Urinary bladder (tissue), 4 donors: ENCODE measurements around the gene FOXC2. TPM values are rescaled to one million over a fixed set of nuclear protein-coding genes. Genes with fewer than 3 reads are reported as not detected.

Experiments used
- DNase-seq: peaks from one replicate; pipeline ENCODE4 v3.0.0-alpha.2; 2015; ENCODE audit errors: extremely low spot score
- H3K27ac ChIP-seq: one replicate; pipeline ENCODE4 v1.5.1; 2013; ENCODE audit warnings: low read depth, mild to moderate bottlenecking, moderate library complexity
- H3K36me3 ChIP-seq: one replicate; pipeline ENCODE4 v1.6.1; 2013; ENCODE audit warnings: mild to moderate bottlenecking, moderate library complexity; ENCODE audit not compliant: insufficient read depth
- H3K4me1 ChIP-seq: one replicate; pipeline ENCODE4 v1.6.1; 2013; ENCODE audit warnings: mild to moderate bottlenecking, moderate library complexity; ENCODE audit not compliant: insufficient read depth
- H3K4me3 ChIP-seq: one replicate; pipeline ENCODE4 v1.5.1; 2013; ENCODE audit warnings: low read depth, low read length
- WGBS: extraction: QIAGEN DNeasy Blood & Tissue Kit; methylation state at CpG from one replicate; pipeline ENCODE4 v1.1.7; 2013; 5-methylcytosine and 5-hydroxymethylcytosine counted together
- polyA plus RNA-seq: library from polyadenylated mRNA; stranded (reverse); fragments of 200-250 nt; gene quantifications from one replicate; pipeline ENCODE4 v1.2.3, GENCODE V29; 2013
- total RNA-seq: library from RNA; depleted of rRNA; stranded (reverse); fragments of >200 nt; gene quantifications from one replicate; pipeline ENCODE4 v1.2.3, GENCODE V29; 2014
- donor health status: healthy with polysubstance abuse.
- donor health status: healthy.

Gene FOXC2
- total and polyA plus RNA-seq, 2 donors: 0.58 to 0.73 TPM

GRCh38 chr16:86604436-86605193 is 38.0 kb downstream of the FOXC2 start:
- Histone ChIP-seq H3K4me1 (no peaks in the 10 kb centered on the region), H3K27ac (no peak overlapping the region), H3K36me3 (no peaks in the 10 kb centered on the region), H3K4me3 (peak overlapping the region; percentile 7)
- 71% methylated on average over 16 of the region's 16 CpGs for WGBS
- no peak for DNase-seq

GRCh38 chr16:86605950-86606349 is 39.3 kb downstream of the FOXC2 start:
- Histone ChIP-seq H3K4me1 (no peaks in the 10 kb centered on the region), H3K4me3 (no peak overlapping the region), H3K36me3 (no peaks in the 10 kb centered on the region), H3K27ac (no peak overlapping the region)
- WGBS: 97% methylated on average over 3 of the region's 3 CpGs
- no peak for DNase-seq

DNA sequence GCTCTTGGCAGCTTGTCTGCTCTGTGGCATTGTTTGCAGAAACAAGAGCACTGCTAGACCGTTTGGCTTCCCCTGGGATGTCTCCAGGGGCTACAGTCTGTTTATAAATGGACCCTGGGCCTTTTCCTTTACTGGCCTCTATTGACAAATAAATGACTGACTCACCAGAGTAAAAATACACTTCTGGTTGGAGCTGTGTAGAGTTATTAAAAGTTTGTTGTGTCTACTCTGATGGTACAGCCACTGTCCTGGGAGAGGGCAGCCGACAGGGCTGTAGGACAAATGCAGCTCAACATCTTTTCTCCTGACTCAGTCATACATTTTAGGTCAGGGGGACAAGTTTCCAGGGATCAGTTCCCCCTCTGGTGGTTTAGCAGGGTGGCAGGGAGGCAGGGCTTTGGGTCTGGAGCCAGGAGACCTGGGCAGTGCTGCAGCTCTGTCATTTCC is 41.7 kb downstream of the FOXC2 start:
- H3K4me1 ChIP-seq: no peaks in the 10 kb centered on the region

GRCh38 chr16:86609115-86609514 is 42.5 kb downstream of the FOXC2 start:
- WGBS: 69% methylated on average over 6 of the region's 6 CpGs
- Histone ChIP-seq H3K4me3 (no peak overlapping the region), H3K4me1 (no peaks in the 10 kb centered on the region), H3K27ac (no peak overlapping the region), H3K36me3 (no peaks in the 10 kb centered on the region)
- no peak for DNase-seq

More for the DNA sequence above, 41.7 kb downstream of the FOXC2 start:
- Histone ChIP-seq H3K36me3 (no peaks in the 10 kb centered on the region), H3K27ac (no peak overlapping the region), H3K4me3 (no peak overlapping the region)
- WGBS: 47% methylated on average over 2 of the region's 2 CpGs
- DNase-seq: no peak

- Histone ChIP-seq H3K36me3 (no peaks in the 10 kb centered on the region), H3K27ac (no peak overlapping the region), H3K4me1 (no peaks in the 10 kb centered on the region), H3K4me3 (no peak overlapping the region)
- no peak for DNase-seq
- 86% methylated on average over 10 of the region's 10 CpGs for WGBS
These were observed 43.0 kb downstream of the FOXC2 start for GRCh38 chr16:86609661-86610060.

- Histone ChIP-seq H3K27ac (no peak overlapping the region), H3K36me3 (no peaks in the 10 kb centered on the region), H3K4me3 (no peak overlapping the region), H3K4me1 (no peaks in the 10 kb centered on the region)
- WGBS: 67% methylated on average over 18 of the region's 18 CpGs
- no peak for DNase-seq
These were observed 44.3 kb downstream of the FOXC2 start for GRCh38 chr16:86610779-86611524.

GRCh38 chr16:86611525-86611855 is 44.9 kb downstream of the FOXC2 start:
- no peak overlapping the region for H3K27ac ChIP-seq
- H3K4me1 ChIP-seq: no peaks in the 10 kb centered on the region
- H3K4me3 ChIP-seq: no peak overlapping the region
- no peak for DNase-seq
- 38% methylated on average over 7 of the region's 7 CpGs for WGBS
- H3K36me3 ChIP-seq: no peaks in the 10 kb centered on the region

DNA sequence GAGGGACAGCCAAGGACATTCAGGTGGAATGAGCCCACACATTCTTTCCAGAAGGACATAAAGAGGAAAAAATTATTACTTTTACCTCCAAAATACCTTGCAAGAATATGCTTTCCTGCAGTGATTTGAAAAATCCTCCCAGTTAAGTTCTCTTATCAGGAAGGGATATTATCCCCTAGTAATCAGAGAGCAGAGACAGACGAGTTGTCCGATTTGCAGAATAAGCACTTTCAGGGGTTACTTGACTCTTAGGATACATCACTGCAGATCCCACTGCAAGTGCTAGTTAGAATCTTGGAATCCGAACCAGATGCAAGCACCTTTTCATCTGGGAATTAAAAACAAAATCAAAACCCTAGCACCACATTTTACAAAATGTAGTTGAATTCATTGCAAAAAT is 45.3 kb downstream of the FOXC2 start:
- Histone ChIP-seq H3K27ac (no peak overlapping the region), H3K4me1 (no peaks in the 10 kb centered on the region), H3K36me3 (no peaks in the 10 kb centered on the region), H3K4me3 (no peak overlapping the region)
- 58% methylated on average over 3 of the region's 3 CpGs for WGBS
- DNase-seq: no peak

GRCh38 chr16:86614699-86615098 is 48.1 kb downstream of the FOXC2 start:
- Histone ChIP-seq H3K36me3 (no peaks in the 10 kb centered on the region), H3K4me1 (no peaks in the 10 kb centered on the region), H3K27ac (no peak overlapping the region), H3K4me3 (no peak overlapping the region)
- DNase-seq: no peak
- 74% methylated on average over 5 of the region's 5 CpGs for WGBS

GRCh38 chr16:86616906-86617305 is 50.3 kb downstream of the FOXC2 start:
- 53% methylated on average over 5 of the region's 5 CpGs for WGBS
- H3K36me3 ChIP-seq: no peaks in the 10 kb centered on the region
- H3K27ac ChIP-seq: no peak overlapping the region
- no peak for DNase-seq
- no peaks in the 10 kb centered on the region for H3K4me1 ChIP-seq
- no peak overlapping the region for H3K4me3 ChIP-seq

DNA sequence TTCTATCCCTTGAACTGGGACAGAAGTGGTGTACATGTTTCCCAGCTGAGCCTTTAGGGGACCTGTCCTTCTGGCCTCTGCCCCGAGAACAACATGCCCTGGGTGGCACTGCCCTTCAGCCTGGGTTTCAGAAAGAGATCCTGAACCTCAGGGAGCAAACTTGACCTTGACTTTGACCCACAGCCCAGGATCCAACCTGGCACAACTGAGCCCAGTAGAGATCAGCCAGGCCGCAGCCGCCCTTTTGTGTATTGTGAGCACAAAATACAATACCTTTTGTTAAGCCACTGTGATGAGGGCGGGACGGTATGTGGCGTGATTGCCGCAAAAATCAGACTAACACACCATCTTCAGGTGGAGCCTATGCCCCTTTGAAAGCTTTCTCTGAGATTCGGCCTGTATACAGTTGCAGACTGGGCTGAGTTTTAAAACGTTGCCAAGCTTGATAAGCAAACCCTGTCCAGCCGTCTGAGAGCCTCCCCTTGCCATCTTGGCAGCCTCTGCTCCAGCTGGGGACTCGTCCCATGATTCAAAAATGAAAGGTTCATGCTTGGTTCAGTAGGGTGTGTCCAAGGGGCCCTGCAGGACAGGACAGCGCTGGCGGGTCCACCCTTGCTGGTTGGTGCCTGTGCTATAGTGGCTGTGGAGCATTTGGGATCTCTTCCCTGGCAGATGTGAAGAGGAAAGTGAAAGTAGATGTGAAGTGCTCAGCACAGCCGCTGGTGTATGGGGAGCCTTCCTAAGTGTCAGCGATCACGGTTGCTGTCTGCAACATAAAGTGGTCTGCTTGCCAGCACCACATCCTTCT is 52.0 kb downstream of the FOXC2 start:
- H3K27ac ChIP-seq: no peak overlapping the region
- DNase-seq: no peak
- H3K4me1 ChIP-seq: no peaks in the 10 kb centered on the region
- no peak overlapping the region for H3K4me3 ChIP-seq
- no peaks in the 10 kb centered on the region for H3K36me3 ChIP-seq
- 60% methylated on average over 16 of the region's 16 CpGs for WGBS
